NCI-H226 (cell line): ENCODE data around the gene RADIL.
A peak's percentile ranks its signal among the peaks of the same experiment; 100 is the strongest.
"Not testable (repeated sequence)": the region's sequence is repeated elsewhere in the genome, so short reads cannot be mapped to it uniquely, and the experiment has no call there.

Source experiments
- DNase-seq: peaks from one replicate; pipeline ENCODE4 v3.0.0-alpha.2; 2015

RADIL gene

DNA sequence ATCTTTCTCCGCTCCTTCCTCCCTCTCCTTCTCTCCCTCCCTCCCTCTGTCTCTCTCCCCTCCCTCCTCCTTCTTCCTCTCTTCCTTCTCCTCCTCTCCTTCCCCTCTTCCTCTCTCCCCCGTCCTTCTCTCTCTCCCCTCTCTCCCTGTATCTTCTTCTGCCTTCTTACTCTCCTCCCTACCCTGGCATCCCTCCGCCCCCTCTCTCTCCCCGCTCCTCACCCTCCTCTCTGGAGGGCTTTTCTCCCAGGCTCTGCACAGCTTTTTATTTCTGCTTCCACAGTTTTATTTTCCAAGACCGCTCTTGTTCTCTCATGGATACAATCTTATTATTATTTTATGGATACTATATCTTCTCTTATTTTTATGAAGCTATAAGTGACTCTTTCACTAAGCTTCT is 75.5 kb downstream of the RADIL start:
- DNase-seq, result no peak

DNA sequence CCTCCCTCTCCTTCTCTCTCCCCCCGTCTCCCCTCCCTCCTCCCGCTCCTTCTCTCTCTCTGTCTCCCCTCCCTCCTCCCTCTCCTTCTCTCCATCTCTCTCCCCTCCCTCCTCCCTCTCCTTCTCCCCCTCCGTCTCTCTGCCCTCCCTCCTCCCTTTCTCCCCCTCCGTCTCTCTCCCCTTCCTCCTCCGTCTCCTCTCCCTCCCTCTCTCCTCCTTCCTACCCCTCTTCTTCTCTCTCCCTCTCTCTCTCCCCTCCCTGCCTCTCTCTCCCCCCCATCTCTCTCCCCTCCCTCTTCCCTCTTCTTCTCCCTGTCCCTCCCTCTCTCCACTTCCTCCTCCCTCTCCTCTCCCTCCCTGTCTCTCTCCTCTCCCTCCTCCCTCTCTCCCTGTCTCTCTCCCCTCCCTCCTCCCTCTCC is 75.9 kb downstream of the RADIL start:
- DNase-seq, result no peak

DNA sequence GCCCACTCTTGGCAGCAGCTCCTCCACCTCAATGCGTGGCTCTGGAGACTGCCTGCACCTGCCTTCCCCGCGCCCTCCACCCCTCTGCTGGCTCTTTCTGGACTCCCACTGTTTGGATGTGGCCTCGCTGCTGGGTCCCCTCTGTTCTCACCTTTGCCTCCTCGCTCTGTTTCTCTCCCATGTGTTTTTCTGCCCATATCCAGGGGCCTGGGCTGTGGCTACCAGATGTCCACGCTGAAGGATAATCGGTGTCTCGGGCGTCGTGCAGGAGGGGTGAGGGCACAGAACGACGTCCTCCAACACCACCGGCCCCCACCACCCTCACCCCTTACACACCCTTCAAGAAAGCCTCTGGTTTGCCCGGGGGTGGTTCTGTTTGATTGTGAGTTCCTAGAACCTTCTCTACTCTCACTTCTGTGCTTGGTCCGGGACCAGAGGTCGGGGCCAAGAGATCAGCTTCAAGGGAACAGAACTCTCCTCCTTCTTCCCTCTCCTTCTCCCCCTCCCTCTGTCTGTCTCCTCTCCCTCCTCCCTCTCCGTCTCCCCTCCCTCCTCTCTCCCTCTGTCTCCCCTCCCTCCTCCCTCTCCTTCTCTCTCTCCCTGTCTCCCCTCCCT is 76.4 kb downstream of the RADIL start:
- DNase-seq, result no peak

DNA sequence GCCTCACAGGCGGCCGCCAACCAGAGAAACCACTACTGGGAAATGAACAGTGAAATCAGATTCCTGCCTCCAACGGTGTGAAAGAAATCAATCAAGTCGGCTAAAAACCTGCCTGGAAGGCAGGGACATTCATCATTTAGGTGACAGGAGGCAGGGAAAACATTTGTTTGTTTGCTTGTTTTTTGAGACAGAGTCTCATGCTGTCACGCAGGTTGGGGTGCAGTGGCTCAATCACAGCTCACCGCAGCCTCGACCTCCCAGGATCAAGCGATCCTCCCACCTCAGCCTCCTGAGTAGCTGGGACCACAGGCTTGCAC is 77.6 kb downstream of the RADIL start:
- no peak for DNase-seq

DNA sequence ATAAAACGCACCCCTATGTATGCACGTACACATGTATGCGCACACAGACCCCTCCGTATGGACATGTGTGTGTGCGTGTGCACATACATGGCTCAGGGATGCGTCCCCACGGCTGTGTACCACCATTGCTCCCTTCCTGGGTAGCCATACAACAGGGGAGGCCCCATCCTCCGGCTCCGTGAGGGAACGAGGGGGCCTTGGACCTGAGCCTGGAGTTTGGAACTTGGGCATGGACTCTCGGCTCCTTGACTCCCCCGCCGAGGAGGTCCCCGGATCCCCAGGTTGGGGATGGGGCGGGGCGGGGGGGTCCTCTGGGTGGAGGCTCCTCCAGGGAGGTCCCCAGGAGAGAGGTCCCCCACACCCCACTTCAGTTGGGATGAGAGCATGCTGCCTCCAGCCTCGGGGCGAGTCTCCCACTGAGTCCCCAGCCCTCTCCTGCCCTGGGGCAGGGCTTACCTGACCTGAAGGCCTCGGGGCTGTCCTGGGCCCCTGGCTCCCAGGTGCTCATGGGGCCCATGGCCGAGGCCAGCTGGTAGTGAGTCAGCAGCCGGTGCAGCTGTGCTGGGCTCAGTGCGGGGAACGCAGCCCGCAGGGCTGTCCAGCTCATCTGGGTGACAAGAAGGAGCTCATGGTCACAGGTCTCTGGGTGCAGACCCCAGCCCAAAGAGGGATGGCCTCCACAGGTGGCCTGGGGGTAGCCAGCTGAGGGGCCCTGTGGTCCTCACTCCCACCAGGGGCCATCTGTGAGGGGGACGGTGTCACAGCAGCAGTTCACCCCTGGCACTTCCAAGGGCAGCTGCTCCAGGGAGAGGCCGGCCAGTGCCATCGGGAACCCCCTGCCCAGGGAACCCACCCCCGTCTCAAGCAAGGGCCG is 78.2 kb downstream of the RADIL start:
- DNase-seq, result no peak

DNA sequence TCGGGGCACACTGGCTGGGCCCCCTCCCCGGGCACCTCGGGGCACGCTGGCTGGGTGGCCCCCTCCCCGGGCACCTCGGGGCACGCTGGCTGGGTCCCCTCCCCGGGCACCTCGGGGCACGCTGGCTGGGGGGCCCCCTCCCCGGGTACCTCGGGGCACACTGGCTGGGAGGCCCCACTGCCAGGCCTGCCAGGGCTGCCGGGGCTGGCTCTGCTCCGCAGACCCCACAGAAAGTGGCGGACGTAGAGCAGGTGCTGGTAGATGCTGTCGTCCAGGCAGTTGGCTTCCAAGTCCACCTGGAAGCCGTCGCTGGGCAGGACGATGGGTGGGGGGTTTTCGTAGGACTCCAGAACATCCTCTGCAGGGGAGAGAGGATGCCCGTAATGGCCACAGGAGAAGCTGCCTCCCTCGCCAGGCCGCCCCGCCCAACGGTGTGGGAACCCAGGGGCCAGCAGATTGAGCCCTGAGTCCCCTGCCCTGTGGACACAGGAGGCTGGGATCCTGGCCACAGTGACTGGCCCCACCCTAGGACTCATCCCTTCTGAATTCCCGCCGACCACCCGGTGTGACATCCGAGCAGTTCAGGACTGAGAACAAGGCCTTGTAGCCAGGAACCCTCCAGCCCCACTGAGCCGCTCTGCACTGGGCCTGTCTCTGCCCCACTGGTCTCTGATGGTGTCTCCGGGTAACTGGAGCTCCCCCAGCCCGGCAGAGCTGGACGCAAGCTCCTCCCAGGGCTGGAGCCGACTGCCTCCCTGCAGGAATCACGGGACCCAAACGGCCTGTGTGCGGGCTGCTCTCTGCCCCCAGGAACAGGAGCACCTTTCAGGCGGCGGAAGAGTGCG is 79.9 kb downstream of the RADIL start:
- no peak for DNase-seq

DNA sequence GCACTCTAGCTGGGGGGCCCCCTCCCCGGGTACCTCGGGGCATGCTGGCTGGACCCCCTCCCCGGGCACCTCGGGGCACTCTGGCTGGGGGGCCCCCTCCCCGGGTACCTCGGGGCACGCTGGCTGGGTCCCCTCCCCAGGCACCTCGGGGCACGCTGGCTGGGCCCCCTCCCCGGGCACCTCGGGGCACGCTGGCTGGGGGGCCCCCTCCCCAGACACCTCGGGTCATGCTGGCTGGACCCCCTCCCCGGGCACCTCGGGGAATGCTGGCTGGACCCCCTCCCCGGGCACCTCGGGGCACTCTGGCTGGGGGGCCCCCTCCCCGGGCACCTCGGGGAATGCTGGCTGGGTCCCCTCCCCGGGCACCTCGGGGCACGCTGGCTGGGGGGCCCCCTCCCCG is 80.9 kb downstream of the RADIL start:
- not testable (repeated sequence) for DNase-seq

DNA sequence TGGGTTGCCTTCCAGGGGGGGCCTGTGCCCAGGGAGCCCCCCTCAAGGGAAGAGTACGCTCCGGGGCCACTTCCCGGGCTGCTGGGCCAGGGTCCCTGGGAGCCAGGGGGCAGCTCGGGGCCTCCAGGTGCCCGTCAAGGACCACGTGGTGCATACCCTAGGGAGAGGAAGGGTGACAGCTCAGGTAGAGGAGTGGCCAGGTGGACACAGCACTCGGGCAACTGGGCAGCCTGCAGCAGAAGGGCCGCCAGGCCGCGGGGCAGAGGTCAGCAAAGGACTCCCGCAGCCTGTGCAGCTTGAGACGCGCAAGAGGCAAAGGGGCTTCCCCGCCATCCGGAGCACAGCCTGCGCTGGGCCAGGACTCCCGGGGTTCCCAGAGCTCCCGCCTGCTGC is 81.7 kb downstream of the RADIL start:
- DNase-seq, result no peak

DNA sequence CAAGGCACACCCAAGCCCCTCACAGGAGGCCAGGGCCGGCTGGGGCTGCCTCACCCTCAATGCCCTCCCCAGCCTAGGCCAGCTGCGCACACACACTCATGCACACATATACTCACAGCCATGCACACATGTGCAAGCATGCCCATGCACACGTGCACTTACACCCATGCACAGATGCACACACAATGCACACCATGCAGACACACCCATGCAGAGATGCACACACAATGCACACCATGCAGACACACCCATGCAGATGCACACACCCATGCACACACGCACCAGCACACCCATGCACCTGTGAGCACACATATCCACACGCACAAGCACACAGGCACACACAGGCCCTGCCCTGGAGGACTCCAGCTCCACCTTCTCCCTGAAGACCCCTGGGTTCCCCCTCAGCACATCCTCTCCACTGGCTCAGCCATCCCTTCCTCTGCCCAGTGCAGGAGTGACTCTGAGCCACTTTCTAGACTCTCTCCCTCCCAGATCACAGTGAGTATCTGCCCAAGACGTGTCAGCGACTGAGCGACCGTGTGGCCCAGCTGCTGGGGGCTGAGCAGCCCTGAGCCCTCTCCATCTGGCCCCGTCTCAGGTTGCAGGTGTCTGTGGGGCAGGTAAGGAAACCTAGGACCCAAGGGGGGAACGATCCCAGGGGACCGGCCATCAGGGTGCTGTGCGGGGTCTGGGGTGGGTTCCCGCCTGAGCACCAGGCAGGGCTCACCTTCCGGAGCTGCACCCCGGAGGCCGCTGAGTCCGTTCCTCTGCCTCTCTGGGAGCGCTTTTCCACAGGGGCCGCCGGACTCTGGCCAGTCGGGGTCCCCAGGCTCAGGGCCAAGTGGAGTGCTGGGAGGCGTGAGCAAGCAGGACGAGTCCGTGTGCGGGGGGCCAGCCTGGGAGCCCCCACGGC is 82.3 kb downstream of the RADIL start:
- no peak for DNase-seq

DNA sequence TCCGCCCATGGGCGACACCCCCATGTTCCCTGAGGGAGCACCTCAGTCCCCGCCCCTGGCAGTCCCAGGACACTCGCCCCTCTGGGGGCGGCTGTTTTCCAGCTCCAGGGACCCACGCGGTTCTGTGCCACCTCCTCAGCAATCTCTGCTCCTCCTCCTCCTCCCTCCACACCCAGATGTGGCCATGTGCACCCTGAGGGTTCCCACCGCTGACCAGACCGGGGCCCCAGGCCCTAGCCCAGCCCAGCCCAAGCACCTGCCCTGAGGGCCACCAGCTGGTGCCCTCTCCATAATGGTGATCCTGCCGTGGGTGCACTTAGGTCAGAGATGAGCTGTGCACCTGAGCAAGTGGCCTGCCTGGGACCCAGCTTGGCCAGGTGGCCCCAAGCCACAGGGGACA is 83.0 kb downstream of the RADIL start:
- no peak for DNase-seq

DNA sequence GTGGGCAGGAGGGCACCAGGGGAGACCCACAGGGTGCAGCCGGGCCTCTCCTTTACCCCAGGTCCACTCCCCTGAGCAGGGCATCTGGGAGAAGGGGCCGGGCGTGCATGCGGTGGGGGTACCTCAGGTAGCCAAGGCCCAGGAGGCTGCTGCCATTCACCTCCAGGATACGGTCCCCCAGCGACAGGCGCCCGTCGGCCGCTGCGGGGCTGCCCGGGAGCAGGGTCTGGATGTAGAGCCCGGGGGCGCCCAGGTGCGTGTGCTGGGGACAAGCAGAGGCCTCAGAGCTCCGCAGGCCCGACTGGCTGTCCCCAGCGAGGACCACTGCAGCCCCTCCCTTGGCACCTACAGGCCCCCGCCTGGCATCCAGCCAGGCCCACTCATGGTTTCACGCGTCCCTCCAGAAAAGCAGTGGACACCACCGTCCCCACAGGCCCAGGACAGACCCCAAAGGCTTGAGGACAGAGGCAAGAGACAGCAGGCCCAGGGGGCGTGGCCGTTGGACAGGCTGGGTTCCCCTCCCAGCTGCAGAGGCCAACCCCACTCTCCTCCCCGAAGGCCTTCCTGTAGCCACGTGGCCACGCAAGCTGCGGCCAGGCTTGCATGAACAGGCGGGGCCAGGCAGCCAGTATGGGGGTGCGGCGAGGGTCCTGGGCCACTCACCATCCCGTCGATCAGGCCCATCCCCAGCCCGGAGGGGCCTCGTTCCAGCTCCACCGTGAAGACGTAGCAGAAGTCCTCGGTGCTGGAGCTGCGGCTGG is 83.8 kb downstream of the RADIL start:
- DNase-seq, result peak; percentile 43

DNA sequence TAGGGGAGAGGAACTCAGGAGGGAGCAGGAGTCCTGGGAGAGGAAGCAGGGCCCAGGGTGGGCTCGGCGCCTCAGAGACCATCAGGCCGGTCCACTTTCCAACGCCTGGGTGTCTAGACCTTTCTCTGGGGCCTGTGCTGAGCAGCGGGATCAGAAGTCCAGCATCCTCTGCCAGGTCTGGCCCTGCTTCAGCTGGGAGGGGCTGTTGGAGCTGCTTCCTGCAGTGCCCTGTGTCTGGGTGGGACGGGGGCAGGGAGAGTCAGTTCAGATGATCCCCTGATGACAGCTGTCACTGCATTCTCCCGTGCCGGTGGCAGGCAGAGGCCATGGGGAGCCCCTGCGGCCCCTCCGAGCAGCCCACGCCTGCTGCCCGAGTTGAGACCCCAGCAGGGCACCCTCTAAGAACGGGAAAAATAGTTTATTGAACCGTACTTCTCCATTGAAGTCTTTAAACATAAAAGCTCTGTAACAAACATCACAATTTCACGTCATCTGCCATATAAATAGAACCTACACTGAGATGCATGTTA is 84.7 kb downstream of the RADIL start:
- DNase-seq, result no peak

DNA sequence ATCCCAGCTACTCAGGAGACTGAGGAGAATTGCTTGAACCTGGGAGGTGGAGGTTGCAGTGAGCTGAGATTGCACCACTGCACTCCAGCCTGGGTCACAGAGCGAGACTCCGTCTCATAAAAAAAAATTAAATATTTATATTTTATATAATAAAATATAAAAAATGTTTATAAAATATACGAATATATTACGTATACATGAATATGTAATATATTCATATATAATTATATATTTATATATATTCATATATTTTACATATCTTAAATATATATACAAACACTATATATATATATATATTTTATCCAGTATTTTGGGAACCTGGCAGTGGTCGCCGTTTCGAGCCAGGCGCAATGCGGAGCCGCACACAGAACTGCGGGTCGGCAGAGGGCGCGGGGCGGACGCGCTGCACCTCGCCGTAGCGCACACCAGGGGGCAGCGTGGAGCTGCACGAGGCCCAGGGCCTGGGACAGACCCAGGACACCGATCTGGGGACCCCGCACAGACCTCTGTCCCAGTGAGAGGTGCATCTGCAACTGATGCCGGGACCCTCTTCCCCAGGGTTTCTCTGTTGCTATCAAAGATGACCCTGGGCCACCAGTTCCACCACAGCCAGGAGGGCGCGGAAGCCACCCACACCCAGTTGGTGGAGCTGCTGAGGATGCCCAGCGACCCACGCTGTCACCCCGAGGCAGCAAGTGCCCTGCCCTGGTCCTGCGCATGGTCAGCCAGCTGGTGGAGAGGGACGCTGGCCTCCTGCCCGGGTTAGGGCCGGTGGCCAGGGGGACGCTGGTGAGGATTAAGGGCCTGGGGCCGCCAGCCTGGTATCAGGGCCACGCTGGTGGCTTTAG is 85.4 kb downstream of the RADIL start:
- DNase-seq, result peak; percentile 30

DNA sequence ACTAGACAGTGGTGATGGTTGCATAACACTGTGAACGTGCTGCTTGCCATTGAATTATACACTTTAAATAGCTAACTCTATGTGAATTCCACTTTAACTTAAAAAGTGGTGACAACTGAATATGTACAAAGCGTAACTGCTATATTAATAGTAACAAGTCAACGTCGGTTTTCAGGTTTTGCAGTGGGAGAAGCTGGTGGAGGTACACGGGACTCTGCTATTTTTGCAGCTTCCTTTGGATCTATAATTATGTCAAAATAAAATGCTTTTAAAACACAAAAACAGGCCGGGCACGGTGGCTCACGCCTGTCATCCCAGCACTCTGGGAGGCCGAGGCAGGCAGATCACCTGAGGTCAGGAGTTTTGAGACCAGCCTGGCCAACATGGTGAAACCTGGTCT is 87.1 kb downstream of the RADIL start:
- no peak for DNase-seq

DNA sequence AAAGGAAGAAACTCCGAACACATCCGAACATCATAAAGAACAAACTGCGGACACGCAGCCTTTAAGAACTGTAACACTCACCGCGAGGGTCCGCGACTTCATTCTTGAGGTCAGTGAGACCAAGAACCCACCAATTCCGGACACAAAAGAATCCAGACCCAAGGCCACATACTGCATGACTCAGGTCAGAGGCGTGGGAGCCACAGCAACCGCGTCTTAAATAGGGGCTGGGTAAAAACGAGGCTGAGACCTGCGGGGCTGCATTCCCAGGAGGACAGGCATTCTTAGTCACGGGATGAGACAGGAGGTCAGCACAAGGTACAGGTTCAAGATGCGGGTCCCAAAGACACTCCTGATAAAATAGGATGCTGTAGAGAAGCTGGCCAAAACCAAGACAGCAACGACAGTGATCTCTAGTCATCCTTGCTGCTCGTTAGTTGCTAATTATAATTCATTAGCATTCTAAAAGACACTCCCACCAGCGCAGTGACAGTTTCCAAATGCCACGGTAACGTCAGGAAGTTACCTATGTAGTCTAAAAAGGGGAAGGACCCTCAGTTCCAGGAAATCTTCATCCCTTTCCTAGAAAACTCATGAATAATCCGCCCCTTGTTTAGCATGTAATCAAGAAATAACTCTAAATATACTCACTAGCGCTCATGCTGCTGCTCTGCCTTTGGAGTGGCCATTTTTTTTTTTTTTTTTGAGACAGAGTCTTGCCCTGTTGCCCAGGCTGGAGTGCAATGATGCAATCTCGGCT is 88.7 kb downstream of the RADIL start:
- DNase-seq, result no peak

DNA sequence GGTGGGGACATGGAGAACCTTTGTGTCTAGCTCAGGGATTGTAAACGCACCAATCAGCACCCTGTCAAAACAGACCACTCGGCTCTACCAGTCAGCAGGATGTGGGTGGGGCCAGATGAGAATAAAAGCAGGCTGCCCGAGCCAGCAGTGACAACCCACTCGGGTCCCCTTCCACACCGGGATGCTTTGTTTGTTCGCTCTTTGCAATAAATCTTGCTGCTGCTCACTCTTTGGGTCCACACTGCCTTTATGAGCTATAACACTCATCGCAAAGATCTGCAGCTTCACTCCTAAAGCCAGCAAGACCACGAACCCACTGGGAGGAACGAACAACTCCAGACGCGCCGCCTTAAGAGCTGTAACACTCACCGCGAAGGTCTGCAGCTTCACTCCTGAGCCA is 89.3 kb downstream of the RADIL start:
- not testable (repeated sequence) for DNase-seq

DNA sequence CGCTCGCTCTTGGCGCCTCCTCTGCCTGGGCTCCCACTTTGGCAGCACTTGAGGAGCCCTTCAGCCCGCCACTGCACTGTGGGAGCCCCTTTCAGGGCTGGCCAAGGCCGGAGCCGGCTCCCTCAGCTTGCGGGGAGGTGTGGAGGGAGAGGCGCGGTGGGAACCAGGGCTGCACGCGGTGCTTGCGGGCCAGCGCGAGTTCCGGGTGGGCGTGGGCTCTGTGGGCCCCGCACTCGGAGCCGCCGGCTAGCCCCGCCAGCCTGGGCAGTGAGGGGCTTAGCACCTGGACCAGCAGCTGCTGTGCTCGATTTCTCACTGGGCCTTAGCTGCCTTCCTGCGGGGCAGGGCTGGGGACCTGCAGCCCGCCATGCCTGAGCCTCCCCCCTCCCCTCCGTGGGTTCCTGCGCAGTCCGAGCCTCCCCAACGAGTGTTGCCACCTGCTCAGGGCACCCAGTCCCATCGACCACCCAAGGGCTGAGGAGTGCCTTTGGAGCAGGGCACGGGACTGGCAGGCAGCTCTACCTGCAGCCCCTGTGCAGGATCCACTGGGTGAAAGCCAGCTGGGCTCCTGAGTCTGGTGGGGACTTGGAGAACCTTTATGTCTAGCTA is 90.0 kb downstream of the RADIL start:
- DNase-seq, result not testable (repeated sequence)

DNA sequence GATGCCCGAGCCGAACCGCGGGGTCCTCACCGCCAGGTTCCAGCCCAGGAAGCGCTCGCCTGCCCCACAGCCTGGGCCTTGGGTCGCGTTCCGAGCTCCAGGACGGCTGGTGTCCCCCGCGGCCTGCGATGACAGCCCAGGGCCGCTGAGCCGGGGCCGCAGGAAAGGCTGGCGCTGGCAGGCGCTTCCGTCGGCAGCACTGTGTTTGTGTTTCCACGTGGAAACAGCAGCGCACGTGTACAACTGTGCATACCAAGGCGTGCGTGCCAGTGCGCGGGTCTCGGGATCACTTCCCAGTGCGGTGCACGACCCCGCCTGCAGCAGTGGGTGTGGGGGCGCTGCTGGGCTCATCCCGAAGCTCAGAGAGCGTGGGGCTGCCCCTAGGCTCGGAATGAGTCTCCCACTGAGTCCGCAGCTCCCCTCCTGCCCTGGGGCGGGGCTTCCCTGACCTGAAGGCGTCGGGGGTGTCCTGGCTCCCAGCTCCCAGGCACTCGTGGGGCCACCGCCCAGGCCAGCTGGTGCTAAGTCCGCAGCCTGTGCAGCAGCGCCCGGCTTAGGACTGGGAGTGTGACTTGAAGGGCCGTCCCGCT is 90.9 kb downstream of the RADIL start:
- DNase-seq, result no peak
